ENCODE data around the gene KLK4.

DNA sequence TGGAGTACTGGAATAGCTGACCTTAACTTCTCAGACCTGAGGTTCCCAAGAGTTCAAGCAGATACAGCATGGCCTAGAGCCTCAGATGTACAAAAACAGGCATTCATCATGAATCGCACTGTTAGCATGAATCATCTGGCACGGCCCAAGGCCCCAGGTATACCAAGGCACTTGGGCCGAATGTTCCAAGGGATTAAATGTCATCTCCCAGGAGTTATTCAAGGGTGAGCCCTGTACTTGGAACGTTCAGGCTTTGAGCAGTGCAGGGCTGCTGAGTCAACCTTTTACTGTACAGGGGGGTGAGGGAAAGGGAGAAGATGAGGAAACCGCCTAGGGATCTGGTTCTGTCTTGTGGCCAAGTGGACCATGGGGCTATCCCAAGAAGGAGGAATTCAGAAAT lies 50.2 kb downstream of the KLK4 start:
- TF ChIP-seq CTCF (IDR thresholded peaks at IDR 0.05) (no peak), POLR2A (IDR thresholded peaks at IDR 0.05) (no peak)
